ENCODE results near the gene R3HDM4.
"Not testable (repeated sequence)": the region's sequence is repeated elsewhere in the genome, so short reads cannot be mapped to it uniquely, and the experiment has no call there.

GRCh38 chr19:878751-879561 is 34.1 kb downstream of the R3HDM4 start:
- TF ChIP-seq CTCF (IDR thresholded peaks at IDR 0.05); ZFX (IDR thresholded peaks at IDR 0.05; ENCODE audit: borderline replicate concordance): not testable (repeated sequence)

Data from 22Rv1 (cell line).